ENCODE data around the gene CIT.

DNA sequence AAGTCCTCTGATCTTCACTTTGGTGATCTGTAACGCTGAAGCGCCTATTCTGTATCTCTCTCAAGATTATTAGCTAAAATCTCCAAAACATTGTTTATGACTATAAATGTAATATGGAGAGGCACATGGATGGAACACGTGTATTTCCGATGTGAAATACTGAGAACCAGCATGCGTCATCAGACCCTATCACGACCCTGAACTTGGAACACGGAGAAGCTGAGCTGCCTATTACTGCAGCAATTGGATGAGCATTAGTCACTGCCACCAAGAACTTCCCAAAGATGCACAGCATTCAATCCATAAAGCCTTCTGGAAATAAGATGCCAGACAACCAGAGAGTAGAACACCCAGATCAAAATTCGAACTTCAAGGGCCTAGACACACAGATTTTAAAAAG, 147.2 kb downstream of the CIT start:
- TF ChIP-seq, protein P1, sequence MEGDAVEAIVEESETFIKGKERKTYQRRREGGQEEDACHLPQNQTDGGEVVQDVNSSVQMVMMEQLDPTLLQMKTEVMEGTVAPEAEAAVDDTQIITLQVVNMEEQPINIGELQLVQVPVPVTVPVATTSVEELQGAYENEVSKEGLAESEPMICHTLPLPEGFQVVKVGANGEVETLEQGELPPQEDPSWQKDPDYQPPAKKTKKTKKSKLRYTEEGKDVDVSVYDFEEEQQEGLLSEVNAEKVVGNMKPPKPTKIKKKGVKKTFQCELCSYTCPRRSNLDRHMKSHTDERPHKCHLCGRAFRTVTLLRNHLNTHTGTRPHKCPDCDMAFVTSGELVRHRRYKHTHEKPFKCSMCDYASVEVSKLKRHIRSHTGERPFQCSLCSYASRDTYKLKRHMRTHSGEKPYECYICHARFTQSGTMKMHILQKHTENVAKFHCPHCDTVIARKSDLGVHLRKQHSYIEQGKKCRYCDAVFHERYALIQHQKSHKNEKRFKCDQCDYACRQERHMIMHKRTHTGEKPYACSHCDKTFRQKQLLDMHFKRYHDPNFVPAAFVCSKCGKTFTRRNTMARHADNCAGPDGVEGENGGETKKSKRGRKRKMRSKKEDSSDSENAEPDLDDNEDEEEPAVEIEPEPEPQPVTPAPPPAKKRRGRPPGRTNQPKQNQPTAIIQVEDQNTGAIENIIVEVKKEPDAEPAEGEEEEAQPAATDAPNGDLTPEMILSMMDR (IDR thresholded peaks at IDR 0.05) = no peak
- TF ChIP-seq POLR2A (IDR thresholded peaks at IDR 0.05) = no peak

Data from Peyer's patch (tissue), 4 donors.